ENCODE measurements around the gene BBX.
A peak's percentile ranks its signal among the peaks of the same experiment; 100 is the strongest.

The BBX gene

GRCh38 chr3:107837895-107838612 is 315.3 kb downstream of the BBX start:
- no peak overlapping the region for H3K27ac ChIP-seq
- no peak overlapping the region for H3K9ac ChIP-seq
- TF ChIP-seq CTCF (IDR thresholded peaks at IDR 0.05), result no peak
- no peaks in the 10 kb centered on the region for H3K27me3 ChIP-seq (ENCODE audit: control insufficient read depth, insufficient read depth, low read length)
- H3K79me2 ChIP-seq, result no peaks in the 10 kb centered on the region
- H2AFZ ChIP-seq, result no peak overlapping the region
- H3K36me3 ChIP-seq (ENCODE audit: control insufficient read depth, insufficient read depth, low read length), result no peaks in the 10 kb centered on the region
- H3K4me3 ChIP-seq (ENCODE audit: low read depth, low read length), result no peak overlapping the region
- no peak overlapping the region for H3K4me2 ChIP-seq (ENCODE audit: low read length)
- no peaks in the 10 kb centered on the region for H3K9me3 ChIP-seq (ENCODE audit: control insufficient read depth, low read length)
- H3K4me1 ChIP-seq, result no peaks in the 10 kb centered on the region

GRCh38 chr3:107841831-107842230 is 319.1 kb downstream of the BBX start:
- TF ChIP-seq CTCF (IDR thresholded peaks at IDR 0.05), result no peak
- H3K9ac ChIP-seq, result no peak overlapping the region
- H3K27ac ChIP-seq, result no peak overlapping the region
- H3K4me1 ChIP-seq, result no peaks in the 10 kb centered on the region
- H3K9me3 ChIP-seq (ENCODE audit: control insufficient read depth, low read length), result no peaks in the 10 kb centered on the region
- H3K79me2 ChIP-seq, result no peaks in the 10 kb centered on the region
- H3K4me3 ChIP-seq (ENCODE audit: low read depth, low read length), result no peak overlapping the region
- H3K36me3 ChIP-seq (ENCODE audit: control insufficient read depth, insufficient read depth, low read length), result no peaks in the 10 kb centered on the region
- H3K4me2 ChIP-seq (ENCODE audit: low read length), result no peak overlapping the region
- no peaks in the 10 kb centered on the region for H3K27me3 ChIP-seq (ENCODE audit: control insufficient read depth, insufficient read depth, low read length)
- H2AFZ ChIP-seq, result no peak overlapping the region

GRCh38 chr3:107842940-107843339 is 320.2 kb downstream of the BBX start:
- Histone ChIP-seq H3K27me3 (ENCODE audit: control insufficient read depth, insufficient read depth, low read length) (no peaks in the 10 kb centered on the region), H3K79me2 (no peaks in the 10 kb centered on the region), H3K4me3 (ENCODE audit: low read depth, low read length) (no peak overlapping the region), H3K4me2 (ENCODE audit: low read length) (no peak overlapping the region), H3K9ac (no peak overlapping the region), H2AFZ (no peak overlapping the region), H3K36me3 (ENCODE audit: control insufficient read depth, insufficient read depth, low read length) (no peaks in the 10 kb centered on the region), H3K4me1 (no peaks in the 10 kb centered on the region), H3K9me3 (ENCODE audit: control insufficient read depth, low read length) (no peaks in the 10 kb centered on the region), H3K27ac (no peak overlapping the region)
- TF ChIP-seq CTCF (IDR thresholded peaks at IDR 0.05), result no peak

- H3K9ac ChIP-seq, result no peak overlapping the region
- no peaks in the 10 kb centered on the region for H3K36me3 ChIP-seq (ENCODE audit: control insufficient read depth, insufficient read depth, low read length)
Measured at GRCh38 chr3:107845380-107846278, 322.9 kb downstream of the BBX start.

More at GRCh38 chr3:107845380-107846278, 322.9 kb downstream of the BBX start:
- no peaks in the 10 kb centered on the region for H3K27me3 ChIP-seq (ENCODE audit: control insufficient read depth, insufficient read depth, low read length)
- no peak for TF ChIP-seq CTCF (IDR thresholded peaks at IDR 0.05)
- H3K4me2 ChIP-seq (ENCODE audit: low read length), result no peak overlapping the region
- no peaks in the 10 kb centered on the region for H3K4me1 ChIP-seq
- H3K79me2 ChIP-seq, result no peaks in the 10 kb centered on the region
- H3K27ac ChIP-seq, result no peak overlapping the region
- no peaks in the 10 kb centered on the region for H3K9me3 ChIP-seq (ENCODE audit: control insufficient read depth, low read length)
- peak overlapping the region; percentile 44 for H2AFZ ChIP-seq
- H3K4me3 ChIP-seq (ENCODE audit: low read depth, low read length), result no peak overlapping the region
